NCI-H146 treated with DMSO at 0.1 percent for 48 hours (cell line): ENCODE measurements around the gene HOXC6.
"Not testable (repeated sequence)": the region's sequence is repeated elsewhere in the genome, so short reads cannot be mapped to it uniquely, and the experiment has no call there.

Experiments
- DNase-seq: peaks from one replicate; lab custom pipeline; 2025; ENCODE audit not compliant: unreplicated experiment; lab: John Stamatoyannopoulos, UW

HOXC6 gene

GRCh38 chr12:54052438-54053002 is 24.3 kb downstream of the HOXC6 start:
- no peak for DNase-seq

DNA sequence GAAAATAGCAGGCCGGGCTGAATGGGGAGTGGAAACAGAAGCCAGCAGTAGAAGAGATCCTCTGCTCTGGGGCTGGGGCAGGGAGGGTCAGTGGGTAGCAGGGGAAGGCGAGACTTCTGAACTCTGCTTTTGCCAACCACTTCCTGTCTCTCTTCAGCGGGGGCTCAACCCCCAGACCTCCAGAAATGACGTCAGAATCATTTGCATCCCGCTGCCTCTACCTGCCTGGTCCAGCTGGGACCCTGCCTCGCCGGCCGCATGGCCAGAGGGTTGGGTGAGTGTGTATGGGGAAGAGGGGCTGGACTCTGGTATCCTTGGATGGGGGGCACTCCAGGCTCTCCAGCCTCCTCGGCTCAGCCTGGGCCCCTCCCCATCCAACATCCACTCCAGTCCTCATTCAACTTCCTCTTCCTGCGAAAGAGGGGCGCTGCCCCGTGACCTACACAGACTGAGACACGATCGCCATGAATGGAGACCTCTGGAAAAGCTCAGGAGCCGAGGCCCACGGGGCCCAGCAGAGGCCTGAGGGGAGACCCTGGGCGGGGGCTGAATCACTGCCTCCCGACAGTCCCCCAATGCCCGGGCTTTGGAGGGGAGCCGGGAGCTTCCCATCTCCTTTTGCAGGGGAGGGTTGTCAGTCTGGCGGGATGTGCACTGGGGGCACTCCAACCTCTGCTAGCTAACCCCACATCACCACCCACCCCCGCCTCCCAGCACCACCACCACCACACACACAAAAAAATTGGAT is 24.9 kb downstream of the HOXC6 start:
- no peak for DNase-seq

DNA sequence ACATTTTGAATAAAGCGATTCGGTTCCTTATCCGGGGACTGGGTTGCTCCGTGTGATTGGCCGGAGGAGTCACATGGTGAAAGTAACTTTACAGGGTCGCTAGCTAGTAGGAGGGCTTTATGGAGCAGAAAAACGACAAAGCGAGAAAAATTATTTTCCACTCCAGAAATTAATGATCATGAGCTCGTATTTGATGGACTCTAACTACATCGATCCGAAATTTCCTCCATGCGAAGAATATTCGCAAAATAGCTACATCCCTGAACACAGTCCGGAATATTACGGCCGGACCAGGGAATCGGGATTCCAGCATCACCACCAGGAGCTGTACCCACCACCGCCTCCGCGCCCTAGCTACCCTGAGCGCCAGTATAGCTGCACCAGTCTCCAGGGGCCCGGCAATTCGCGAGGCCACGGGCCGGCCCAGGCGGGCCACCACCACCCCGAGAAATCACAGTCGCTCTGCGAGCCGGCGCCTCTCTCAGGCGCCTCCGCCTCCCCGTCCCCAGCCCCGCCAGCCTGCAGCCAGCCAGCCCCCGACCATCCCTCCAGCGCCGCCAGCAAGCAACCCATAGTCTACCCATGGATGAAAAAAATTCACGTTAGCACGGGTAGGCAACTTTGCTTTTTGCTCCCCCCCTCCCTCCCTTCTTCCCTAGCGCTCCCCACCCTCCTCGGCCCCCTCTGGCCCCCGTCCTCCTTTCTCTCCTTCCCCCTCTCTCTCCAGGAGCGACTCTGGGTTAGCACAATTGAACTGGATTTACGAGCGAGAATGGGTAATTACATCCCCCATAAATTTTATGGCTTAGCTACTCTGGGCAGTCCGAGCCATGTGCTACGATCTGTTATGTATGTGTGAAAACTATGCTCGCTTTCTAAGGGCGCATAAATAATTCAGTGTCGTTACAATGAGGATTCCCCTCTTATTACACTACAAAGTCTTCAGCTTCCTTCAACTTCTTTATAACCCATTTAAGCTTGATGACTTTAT is 25.8 kb downstream of the HOXC6 start, which contains the start of gene HOXC4:
Gene HOXC4 (plus strand): TSS at position 85 of the 991 bp plus-strand sequence. CDS start 88 bp downstream, at position 173.
- no peak for DNase-seq

DNA sequence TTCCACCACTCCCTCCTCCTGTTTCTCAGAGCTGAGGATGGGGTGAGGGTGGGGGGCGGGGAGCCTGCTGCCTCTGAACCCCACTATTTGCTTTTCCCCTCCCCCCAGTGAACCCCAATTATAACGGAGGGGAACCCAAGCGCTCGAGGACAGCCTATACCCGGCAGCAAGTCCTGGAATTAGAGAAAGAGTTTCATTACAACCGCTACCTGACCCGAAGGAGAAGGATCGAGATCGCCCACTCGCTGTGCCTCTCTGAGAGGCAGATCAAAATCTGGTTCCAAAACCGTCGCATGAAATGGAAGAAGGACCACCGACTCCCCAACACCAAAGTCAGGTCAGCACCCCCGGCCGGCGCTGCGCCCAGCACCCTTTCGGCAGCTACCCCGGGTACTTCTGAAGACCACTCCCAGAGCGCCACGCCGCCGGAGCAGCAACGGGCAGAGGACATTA is 26.5 kb downstream of the HOXC6 start:
- no peak for DNase-seq

DNA sequence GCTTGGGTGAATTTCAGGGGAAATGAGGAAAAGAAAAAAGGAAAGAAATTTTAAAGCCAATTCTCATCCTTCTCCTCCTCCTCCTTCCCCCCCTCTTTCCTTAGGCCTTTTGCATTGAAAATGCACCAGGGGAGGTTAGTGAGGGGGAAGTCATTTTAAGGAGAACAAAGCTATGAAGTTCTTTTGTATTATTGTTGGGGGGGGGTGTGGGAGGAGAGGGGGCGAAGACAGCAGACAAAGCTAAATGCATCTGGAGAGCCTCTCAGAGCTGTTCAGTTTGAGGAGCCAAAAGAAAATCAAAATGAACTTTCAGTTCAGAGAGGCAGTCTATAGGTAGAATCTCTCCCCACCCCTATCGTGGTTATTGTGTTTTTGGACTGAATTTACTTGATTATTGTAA is 27.3 kb downstream of the HOXC6 start:
- no peak for DNase-seq

DNA sequence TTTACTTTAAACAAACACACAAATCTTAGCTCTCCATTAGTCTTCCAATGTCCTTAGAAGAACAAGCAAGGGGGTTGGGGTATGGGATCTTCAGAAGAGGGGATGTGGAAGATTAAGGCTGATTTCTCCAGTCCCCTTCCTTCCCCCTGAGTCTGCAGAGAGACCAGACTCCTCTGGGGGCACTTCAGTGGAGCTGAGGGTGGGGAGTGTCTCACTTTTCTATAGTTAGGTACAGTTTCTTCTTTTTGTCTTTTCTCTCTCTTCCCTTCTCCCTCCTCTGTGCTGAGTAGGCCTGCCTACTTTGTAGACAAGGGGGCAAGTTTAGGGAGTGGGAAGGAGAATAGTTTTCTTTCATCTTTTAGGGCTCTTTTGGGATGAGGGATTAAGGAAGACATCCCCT is 27.9 kb downstream of the HOXC6 start:
- DNase-seq: no peak

GRCh38 chr12:54058128-54058768 is 30.0 kb downstream of the HOXC6 start:
- no peak for DNase-seq

GRCh38 chr12:54059668-54060067 is 31.4 kb downstream of the HOXC6 start:
- DNase-seq: no peak

DNA sequence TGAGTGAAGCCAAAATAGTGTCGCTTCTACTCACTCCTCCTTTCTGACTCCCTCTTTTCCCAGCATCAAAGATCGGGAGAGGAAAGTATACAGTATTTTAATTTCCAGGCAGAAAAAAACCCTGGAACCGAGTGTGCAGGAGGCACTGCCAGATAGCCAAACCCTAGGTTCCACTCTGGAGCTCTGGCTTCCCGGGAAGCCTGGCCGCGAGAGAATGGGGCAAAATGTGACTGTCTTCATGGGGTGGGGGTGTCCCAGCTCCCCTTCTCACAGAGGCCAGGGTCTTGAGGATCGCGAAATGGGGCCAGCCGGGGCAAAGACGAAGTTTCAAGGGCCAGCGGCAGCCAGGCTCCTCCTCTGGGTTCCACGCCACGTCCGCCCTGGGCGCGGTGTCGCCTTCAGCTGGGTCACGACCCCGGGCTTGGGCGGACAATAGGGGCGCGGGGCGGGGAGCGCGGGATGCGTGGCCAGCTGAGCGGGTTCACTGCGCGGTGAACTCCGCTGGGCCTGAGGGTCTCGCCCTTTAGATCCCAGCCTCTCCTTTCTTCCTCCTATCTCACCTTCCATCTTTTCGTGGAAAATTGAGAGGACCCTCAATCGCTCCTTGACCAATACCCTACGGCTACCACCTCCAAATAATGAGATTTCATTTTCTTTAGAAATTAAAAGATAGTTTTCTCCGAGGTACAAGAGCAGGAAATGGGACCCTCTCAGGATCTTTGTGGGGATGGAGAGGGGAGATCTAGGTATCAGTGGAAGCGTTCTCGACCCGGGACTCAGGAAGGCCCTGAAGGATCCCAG is 32.1 kb downstream of the HOXC6 start:
- no peak for DNase-seq

- DNase-seq: no peak
These were observed 32.9 kb downstream of the HOXC6 start for GRCh38 chr12:54060975-54061778.

GRCh38 chr12:54065677-54066076 is 37.4 kb downstream of the HOXC6 start:
- DNase-seq: no peak

DNA sequence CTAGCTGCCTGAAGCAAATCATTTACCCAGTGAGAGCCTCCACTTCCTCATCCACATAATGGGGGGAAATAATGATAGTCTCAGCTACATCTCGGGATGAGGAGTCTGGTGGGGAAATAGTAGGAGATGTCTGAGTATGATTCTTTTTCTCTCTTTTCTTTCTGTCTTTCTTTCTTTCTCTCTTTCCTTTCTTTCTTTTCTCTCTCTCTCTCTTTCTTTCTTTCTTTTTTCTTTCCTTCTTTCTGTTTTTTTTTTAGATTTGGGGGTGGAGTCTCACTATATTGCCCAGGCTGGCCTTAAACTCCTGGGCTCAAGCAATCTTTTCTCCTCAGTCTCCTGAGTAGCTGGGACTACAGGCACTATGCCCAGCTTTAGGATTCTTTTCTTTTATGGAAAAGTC is 38.2 kb downstream of the HOXC6 start:
- no peak for DNase-seq

- no peak for DNase-seq
These were observed 40.3 kb downstream of the HOXC6 start for GRCh38 chr12:54068418-54069070.

DNA sequence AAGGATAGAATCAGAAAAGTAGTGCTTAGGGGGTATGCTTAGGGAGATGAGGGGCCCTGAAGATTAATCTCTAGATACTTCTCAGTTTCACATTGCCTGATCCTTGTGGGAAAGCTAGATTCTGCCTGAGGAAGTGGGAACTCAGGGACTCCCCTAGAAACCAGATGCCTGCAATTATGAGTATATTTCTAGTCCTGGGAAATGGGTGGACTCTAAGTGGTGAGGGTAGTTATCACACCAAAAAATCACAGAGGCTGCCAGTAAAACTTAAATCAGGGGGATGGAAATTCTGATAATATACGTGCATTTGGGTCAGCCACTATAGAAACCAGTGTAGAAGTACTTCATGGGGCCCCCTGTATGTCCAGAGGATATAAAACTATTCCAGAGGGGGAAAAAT is 43.7 kb downstream of the HOXC6 start:
- no peak for DNase-seq

DNA sequence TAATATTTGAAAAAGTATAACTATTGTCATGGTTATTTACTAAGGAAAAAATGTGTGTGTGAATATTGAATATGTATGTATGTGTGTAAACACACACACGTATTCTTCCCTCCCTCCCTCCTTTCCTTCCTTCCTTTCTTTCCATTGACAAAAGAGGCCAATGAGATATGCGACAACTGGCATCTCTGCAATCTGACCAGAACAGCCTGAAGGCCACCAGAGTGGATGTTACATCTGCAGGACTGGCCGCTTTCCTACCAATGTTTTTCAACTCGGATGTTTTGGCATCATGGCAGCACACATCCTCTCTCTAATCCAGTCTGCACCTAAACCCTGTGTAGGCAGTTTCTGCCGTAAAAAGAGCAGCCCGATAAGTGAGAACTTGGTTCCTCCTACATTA is 46.1 kb downstream of the HOXC6 start:
- no peak for DNase-seq

- DNase-seq: no peak
These were observed 47.2 kb downstream of the HOXC6 start for GRCh38 chr12:54075409-54075808.

GRCh38 chr12:54075974-54076373 is 47.7 kb downstream of the HOXC6 start:
- no peak for DNase-seq

DNA sequence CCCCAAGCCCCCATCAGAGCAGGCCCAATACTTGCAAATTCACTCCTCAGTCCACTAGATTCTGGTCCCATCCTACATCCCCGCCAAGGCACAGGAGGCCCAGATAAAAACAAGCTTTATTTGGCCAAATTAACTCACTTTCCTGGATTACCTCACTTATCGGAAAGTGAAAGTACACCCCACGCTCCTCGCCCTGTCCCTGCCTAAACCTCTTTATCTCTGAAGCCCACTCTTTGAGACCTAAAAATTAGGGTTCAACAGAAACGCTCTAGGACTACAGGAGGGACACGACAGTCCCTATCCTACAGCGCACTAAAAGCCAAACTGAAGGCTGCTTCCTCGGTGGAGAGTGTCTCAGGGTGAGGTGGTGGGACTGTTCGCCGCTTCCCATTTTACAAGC is 49.6 kb downstream of the HOXC6 start:
- not testable (repeated sequence) for DNase-seq

DNA sequence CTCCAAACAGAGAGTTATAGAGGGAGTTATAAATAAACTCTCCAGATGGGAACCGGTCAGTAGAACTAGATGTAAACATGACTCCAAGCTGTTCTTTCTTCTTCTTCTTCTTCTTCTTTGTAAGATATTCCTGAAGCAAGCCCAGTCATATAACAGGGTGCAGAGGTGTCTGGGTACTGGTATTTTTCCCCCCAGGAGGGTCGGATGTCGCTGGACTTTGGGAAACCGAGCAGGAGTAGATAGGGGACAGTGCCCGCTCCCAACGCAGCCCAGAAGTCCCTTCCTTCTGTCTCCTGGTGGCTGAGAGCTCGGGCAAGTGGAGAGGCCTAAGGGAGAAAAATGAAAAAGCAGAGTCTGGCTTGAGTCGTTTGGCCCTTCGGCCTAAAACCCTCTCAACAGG is 50.9 kb downstream of the HOXC6 start:
- not testable (repeated sequence) for DNase-seq
